NCI-H82 treated with DMSO at 0.1 percent for 48 hours (cell line): ENCODE results near the gene RELL2.

Source experiments
- DNase-seq: peaks from one replicate; lab custom pipeline; 2025; ENCODE audit not compliant: unreplicated experiment; lab: John Stamatoyannopoulos, UW

The RELL2 gene

GRCh38 chr5:141618030-141618803 is 18.6 kb upstream of the RELL2 start:
- DNase-seq, result no peak

GRCh38 chr5:141618804-141619554 is 17.8 kb upstream of the RELL2 start, which contains the start of gene DIAPH1:
Gene DIAPH1, minus strand, starts transcription at chr5:141619000. Its CDS starts 86 bp downstream, at chr5:141618914.
- DNase-seq, result peak; percentile 68

DNA sequence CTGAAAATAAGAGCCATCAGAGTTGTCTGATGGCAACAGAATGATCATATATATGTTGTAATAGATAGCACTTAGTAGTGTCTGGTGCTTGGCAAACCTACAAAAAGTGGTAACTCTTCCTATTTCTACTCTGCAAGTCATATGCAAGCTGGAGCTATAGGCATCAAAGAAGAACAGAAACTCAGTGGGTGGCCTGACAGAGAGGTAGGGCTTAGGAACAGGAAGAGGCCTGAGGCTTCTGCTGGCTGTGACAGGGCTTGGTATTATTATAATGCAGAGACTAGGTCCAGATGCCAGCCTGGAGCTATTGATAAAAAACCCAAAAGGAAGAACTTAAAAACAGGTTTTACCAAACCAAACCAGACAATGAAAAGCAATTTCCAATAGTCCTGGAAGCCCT is 13.6 kb upstream of the RELL2 start:
- no peak for DNase-seq

DNA sequence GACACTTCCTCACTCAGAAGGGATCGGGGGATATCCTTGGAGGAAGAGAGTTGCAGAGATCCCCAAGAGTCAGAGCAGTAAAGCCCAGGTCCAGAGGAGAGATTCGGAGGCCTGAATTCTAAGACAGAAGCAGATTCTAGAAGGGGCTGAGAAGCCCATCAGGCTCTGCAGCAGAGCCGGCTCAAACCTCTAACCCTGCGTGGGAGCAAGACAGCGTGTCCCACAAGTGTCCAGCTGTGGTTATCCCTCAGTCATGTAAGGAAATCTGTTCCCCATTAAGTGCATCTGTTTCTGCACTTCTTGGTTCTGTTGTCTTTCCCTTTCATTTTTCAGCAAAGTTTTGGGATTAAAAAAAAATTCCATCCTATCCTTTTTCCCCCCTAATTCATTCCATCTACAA is 13.2 kb upstream of the RELL2 start:
- DNase-seq, result no peak

- no peak for DNase-seq
These were observed 8.5 kb upstream of the RELL2 start for GRCh38 chr5:141628175-141628788.

GRCh38 chr5:141630570-141631140 is 6.1 kb upstream of the RELL2 start:
- DNase-seq, result no peak

DNA sequence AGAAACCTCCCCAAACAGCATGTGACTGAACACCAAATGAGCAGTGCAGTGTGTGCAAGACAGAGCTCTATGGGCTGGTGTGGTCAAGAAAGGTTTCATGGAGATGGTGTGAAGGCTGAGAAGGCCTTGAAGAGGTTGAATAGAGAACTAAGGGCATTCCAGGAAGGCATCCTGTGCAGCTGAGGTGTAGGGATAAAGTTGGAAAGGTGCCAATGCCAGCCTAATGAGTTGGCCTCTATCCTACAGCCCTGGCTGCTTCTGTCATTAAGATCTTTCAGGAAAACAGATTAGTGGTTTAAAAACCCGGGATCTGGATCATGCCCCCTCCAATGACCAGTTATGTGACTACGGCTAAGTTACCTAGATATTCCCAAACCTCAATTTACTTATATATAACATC is 4.1 kb upstream of the RELL2 start:
- peak; percentile 25 for DNase-seq

DNA sequence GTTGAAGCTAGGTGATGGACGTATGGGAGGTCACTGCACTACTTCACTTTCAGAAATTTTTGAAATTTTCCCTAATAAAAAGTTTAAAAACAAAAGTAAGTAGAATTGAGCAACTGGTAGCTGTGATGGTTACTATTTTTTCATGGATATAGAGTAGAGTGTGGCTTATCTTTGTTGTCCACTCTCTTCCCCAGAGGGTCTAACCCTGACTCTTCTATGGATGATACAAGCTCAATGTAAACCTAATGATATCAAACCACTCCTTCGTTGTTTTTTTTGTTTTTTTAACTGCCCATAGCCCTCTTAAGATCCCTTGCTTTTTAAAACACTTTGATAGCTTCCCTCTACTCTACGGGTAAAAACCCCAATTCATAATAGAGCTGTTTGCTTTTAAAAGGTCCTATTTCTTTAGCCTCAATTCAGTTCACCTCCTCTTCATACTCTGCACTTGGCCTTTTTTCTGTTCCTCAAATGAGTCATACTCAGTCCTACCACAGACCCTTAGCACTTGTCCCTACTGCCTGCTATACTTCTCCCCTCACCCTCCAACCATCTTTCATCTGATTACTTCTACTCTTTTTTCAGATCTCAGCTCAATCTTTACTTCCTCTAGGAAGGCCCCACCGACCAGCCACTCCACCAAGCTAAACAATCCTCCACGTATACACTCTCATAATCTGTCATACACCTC is 2.8 kb upstream of the RELL2 start:
- no peak for DNase-seq

DNA sequence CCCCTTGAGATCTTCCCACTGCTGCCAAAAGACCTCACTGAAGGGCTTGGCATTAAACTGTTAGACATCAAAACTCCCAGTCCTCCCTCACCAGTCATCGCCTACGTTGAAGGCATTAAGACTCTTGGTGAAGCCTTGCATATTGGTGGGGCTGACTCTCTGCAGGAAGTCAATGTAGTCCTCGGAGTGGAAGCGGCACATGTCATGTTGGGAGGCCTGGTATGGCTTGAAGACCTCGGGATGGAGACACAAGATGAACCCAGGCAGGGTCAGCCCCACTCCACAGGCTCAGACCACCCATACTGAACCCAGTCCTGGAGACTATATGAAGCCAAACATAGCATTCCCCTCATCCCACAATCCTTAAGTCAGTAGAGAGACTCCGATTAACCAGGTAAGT is 2.1 kb upstream of the RELL2 start:
- DNase-seq, result no peak

DNA sequence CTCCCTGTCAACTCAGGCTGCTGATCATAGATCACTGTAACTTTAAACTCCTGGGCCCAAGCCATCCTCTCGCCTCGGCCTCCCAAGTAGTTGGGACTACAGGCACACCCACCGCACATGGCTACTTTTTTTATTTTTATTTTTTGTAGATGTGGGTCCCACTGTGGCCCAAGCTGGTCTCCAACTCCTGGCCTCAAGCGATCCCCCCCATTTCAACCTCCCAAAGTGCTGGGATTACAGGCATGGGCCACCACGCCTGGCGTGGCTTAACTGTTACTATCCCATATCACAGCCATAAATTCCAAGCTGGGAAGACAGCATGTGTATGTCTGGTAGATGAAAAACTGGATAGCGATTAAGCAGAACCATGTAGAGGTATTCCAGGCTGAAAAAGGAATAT is 1.2 kb upstream of the RELL2 start:
- no peak for DNase-seq

DNA sequence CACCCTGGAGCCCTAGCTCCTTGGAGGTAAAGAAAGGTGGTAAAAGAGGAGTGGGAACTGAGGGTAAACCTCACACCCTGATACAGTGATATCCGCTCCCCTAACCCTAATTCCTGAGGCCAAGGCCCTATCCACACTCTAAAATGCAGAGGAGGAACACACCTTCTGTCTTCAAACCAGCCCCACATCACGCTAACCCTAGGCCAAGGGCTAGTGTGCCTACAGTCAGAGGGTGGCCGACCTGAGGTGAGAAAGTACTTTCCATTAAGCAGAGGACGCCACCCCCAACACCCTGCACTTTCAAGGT is 738 bp upstream of the RELL2 start:
- DNase-seq, result no peak

DNA sequence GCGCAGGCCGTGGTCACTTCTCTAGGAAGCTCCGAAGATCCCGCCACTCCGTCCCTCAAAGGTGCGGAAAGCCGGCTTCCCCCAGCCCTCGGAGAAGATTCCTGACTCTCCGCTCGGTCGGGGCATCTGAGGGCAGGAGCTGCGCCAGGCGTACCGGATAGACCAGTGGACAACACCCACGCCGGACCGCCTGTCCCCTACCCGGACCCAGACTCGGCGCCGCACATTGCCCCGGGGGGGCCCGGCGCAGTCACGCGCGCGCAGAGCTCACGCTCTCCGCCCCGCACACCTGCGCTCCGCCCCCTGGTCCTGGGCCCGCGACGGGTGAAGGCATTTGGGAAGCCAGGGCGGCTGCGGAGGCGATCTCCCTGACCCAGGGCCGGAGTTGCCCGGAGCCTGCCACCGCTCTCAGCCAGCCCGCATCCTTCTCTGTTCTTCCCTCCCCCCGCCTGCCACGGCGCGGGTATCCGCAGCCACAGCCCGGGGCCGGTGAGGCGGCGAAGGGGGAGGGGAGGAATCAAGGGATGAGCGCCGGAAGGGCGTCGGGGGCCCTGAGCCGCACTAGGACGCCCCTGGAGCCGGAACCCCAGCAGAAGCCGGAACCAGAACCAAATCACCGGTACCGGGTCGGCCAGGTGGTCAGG is 448 bp downstream of the RELL2 start:
- DNase-seq, result no peak

GRCh38 chr5:141637767-141638419 is 1.1 kb downstream of the RELL2 start:
- DNase-seq, result peak; percentile 10

DNA sequence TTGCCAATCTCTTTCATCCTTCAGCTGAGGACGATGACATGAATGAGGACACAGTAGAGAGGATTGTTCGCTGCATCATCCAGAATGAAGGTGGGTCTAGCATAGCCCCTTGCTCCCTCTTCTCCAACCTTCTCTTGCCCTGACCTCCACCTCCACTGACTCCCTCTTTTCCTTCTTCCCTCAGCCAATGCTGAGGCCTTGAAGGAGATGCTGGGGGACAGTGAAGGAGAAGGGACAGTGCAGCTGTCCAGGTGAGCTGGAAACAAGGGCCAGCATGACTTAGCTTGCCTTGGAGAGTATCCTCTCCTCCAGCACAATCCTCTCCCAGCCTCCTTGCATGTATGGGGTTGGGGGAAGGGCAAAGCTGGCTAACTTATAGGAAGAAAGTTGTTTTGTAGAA is 2.0 kb downstream of the RELL2 start:
- DNase-seq, result no peak

GRCh38 chr5:141639357-141640050 is 2.7 kb downstream of the RELL2 start:
- DNase-seq, result no peak

GRCh38 chr5:141640051-141640415 is 3.2 kb downstream of the RELL2 start:
- DNase-seq, result no peak

DNA sequence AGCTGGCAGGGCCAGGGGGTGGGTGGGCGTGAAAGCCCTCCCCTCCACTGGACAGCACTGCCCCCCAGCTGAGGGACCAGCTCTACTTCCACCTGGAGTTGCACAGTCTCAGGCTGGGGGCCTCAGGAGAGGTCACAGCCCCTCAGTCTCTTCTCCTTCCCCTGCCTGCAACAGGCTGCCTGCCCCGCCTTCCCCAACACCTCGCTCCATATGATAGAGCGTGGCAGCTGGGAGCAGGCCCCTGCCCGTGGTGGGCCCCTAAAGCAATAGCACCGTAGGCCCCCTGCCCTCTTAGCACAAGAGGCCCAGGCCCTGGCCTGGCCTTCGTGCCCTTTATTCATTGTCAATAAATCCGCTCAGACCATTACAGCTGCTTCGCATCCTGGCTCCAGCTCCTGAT is 3.9 kb downstream of the RELL2 start:
- DNase-seq, result no peak

DNA sequence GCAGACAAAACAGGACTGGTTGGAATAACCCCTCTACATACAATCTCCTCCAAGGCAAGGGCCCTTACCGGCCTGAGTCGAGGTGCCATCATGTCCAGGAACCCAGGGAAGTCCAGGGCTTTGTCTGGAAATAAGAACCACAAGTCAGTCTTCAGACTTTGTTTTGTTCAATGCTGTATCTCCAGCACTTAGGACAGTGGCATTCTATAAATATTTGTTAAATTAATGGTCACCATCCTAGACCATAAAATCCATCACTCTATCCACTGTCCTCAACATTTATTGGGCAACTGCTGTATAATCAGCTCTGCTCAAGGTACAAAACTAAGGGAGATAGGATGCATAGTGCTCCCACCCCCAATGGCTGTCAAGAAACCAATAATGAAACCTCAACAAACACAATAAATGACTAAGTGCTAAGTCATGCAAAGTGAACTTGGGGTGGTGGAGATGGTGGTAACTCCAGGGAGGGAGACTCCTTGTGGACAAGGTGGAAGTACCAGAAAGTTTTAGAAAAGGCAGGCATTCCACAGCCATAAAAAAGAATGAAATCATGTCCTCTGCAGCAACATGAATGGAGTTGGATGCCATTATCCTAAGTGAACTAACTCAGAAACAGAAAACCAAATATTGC is 5.0 kb downstream of the RELL2 start:
- DNase-seq, result no peak

GRCh38 chr5:141646026-141646425 is 9.2 kb downstream of the RELL2 start:
- no peak for DNase-seq
